HL-60 (cell line): ENCODE measurements around the gene FSCB.
"Not testable (repeated sequence)": the region's sequence is repeated elsewhere in the genome, so short reads cannot be mapped to it uniquely, and the experiment has no call there.

ENCODE experiments used
- GABPA ChIP-seq: IDR thresholded peaks from 2 replicates; pipeline ENCODE4 v1.6.1; 2012; ENCODE audit warnings: low read depth
- POLR2AphosphoS5 ChIP-seq: IDR thresholded peaks from 2 replicates; pipeline ENCODE4 v1.6.1; 2012; ENCODE audit warnings: low read depth
- TF ChIP-seq, protein P1 (sequence below): IDR thresholded peaks from one replicate; pipeline ENCODE4 v1.5.1; 2011; ENCODE audit warnings: low read length, control low read depth, inconsistent platforms; ENCODE audit not compliant: insufficient read depth
- TF ChIP-seq, protein P2 (sequence below): IDR thresholded peaks from 2 replicates; pipeline ENCODE4 v1.6.1; 2012; ENCODE audit warnings: low read depth; ENCODE audit not compliant: insufficient replicate concordance

DNA sequence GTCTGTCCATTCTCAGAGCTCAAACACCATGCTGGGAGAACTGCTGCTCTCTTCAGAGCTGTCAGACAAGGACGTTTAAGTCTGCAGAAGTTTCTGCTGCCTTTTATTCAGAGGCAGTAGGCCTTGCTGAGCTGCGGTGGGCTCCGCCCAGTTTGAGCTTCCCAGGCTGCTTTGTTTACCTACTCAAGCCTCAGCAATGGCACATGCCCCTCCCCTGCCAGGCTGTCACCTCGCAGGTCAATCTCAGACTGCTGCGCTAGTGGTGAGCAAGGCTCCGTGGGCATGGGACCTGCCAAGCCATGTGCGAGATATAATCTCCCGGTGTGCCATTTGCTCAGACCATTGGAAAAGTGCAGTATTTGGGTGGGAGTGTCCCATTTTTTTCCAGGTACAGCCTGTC, 8.6 kb upstream of the FSCB start:
- TF ChIP-seq, protein P1, sequence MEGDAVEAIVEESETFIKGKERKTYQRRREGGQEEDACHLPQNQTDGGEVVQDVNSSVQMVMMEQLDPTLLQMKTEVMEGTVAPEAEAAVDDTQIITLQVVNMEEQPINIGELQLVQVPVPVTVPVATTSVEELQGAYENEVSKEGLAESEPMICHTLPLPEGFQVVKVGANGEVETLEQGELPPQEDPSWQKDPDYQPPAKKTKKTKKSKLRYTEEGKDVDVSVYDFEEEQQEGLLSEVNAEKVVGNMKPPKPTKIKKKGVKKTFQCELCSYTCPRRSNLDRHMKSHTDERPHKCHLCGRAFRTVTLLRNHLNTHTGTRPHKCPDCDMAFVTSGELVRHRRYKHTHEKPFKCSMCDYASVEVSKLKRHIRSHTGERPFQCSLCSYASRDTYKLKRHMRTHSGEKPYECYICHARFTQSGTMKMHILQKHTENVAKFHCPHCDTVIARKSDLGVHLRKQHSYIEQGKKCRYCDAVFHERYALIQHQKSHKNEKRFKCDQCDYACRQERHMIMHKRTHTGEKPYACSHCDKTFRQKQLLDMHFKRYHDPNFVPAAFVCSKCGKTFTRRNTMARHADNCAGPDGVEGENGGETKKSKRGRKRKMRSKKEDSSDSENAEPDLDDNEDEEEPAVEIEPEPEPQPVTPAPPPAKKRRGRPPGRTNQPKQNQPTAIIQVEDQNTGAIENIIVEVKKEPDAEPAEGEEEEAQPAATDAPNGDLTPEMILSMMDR = not testable (repeated sequence)
- not testable (repeated sequence) for TF ChIP-seq POLR2AphosphoS5, GABPA
- TF ChIP-seq, protein P2, sequence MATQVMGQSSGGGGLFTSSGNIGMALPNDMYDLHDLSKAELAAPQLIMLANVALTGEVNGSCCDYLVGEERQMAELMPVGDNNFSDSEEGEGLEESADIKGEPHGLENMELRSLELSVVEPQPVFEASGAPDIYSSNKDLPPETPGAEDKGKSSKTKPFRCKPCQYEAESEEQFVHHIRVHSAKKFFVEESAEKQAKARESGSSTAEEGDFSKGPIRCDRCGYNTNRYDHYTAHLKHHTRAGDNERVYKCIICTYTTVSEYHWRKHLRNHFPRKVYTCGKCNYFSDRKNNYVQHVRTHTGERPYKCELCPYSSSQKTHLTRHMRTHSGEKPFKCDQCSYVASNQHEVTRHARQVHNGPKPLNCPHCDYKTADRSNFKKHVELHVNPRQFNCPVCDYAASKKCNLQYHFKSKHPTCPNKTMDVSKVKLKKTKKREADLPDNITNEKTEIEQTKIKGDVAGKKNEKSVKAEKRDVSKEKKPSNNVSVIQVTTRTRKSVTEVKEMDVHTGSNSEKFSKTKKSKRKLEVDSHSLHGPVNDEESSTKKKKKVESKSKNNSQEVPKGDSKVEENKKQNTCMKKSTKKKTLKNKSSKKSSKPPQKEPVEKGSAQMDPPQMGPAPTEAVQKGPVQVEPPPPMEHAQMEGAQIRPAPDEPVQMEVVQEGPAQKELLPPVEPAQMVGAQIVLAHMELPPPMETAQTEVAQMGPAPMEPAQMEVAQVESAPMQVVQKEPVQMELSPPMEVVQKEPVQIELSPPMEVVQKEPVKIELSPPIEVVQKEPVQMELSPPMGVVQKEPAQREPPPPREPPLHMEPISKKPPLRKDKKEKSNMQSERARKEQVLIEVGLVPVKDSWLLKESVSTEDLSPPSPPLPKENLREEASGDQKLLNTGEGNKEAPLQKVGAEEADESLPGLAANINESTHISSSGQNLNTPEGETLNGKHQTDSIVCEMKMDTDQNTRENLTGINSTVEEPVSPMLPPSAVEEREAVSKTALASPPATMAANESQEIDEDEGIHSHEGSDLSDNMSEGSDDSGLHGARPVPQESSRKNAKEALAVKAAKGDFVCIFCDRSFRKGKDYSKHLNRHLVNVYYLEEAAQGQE = not testable (repeated sequence)
